NT2/D1 (cell line): ENCODE data around the gene NAV2.

Experiments used
- SUZ12 ChIP-seq: IDR thresholded peaks from 2 replicates; pipeline ENCODE4 v1.6.1; 2011; ENCODE audit not compliant: insufficient read length, insufficient read depth; ENCODE audit errors: extremely low read depth
- YY1 ChIP-seq: IDR thresholded peaks from 2 replicates; pipeline ENCODE4 v1.6.1; 2011; ENCODE audit not compliant: insufficient read length, insufficient read depth
- ZNF274 ChIP-seq: IDR thresholded peaks from 2 replicates; pipeline ENCODE4 v1.6.1; 2011; ENCODE audit warnings: mild to moderate bottlenecking, low read depth, low read length

GRCh38 chr11:20160425-20161229 is 448.0 kb downstream of the NAV2 start, which contains the start of gene DBX1:
- TF ChIP-seq YY1: no peak
- no peak for TF ChIP-seq SUZ12
- TF ChIP-seq ZNF274: no peak
